ENCODE data around the gene RFX4.

DNA sequence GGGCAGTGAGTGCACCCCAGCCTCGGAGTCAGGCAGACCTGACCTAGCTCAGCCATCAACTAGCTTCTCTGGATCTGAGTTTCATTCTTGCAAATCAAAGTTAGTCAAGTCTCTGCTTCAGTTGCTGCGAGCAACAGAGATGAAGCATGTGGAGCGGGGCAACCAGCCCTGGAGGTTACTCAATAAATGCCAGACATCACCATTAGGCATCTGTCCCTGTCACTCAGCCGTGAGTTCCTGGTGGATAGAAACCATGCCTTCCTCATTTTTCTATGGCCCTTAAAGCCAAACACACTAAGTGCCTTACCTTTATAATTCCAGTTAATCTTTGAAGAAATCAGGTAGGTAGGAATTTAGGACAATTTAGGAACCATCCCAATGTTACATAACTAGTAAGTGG is 19.3 kb downstream of the RFX4 start:
- TF ChIP-seq, protein P1, sequence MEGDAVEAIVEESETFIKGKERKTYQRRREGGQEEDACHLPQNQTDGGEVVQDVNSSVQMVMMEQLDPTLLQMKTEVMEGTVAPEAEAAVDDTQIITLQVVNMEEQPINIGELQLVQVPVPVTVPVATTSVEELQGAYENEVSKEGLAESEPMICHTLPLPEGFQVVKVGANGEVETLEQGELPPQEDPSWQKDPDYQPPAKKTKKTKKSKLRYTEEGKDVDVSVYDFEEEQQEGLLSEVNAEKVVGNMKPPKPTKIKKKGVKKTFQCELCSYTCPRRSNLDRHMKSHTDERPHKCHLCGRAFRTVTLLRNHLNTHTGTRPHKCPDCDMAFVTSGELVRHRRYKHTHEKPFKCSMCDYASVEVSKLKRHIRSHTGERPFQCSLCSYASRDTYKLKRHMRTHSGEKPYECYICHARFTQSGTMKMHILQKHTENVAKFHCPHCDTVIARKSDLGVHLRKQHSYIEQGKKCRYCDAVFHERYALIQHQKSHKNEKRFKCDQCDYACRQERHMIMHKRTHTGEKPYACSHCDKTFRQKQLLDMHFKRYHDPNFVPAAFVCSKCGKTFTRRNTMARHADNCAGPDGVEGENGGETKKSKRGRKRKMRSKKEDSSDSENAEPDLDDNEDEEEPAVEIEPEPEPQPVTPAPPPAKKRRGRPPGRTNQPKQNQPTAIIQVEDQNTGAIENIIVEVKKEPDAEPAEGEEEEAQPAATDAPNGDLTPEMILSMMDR (conservative IDR thresholded peaks at IDR 0.05; ENCODE audit: low read length) = no peak
- TF ChIP-seq EZH2phosphoT487 (IDR thresholded peaks at IDR 0.05; ENCODE audit: borderline replicate concordance, low read depth, low read length) = no peak
